Vagina (tissue), 2 donors: ENCODE measurements around the gene SNRPN. TPM values are rescaled to one million over a fixed set of nuclear protein-coding genes. Genes with fewer than 3 reads are reported as not detected.
"Not testable (repeated sequence)": the region's sequence is repeated elsewhere in the genome, so short reads cannot be mapped to it uniquely, and the experiment has no call there.

ENCODE experiments used
- DNase-seq, 2 donors: peaks; one replicate each; pipeline ENCODE4 v3.0.0-alpha.2; 2017; ENCODE audit errors: extremely low spot score in 2 of 2
- H3K27ac ChIP-seq: fragments of 200-600 bp; sonication (generic); one replicate; pipeline ENCODE4 v1.5.1; 2019
- H3K27me3 ChIP-seq: fragments of 200-600 bp; sonication (generic); one replicate; pipeline ENCODE4 v1.5.1; 2019
- H3K36me3 ChIP-seq, 2 donors: fragments of 200-600 bp; sonication (generic); one replicate each; pipeline ENCODE4 v1.5.1; 2017 to 2019
- H3K4me1 ChIP-seq: fragments of 200-600 bp; sonication (generic); one replicate; pipeline ENCODE4 v1.5.1; 2019
- H3K4me3 ChIP-seq, 2 donors: fragments of 200-600 bp; sonication (generic); 1 replicate in 1 of 2; 2 replicates in 1 of 2; pipeline ENCODE4 v1.5.1; 2016 to 2019
- H3K9me3 ChIP-seq: fragments of 200-600 bp; sonication (generic); one replicate; pipeline ENCODE4 v1.5.1; 2019
- CTCF ChIP-seq, 3 experiments: fragments of 450-650 bp in 2 of 3; fragments of 200-600 bp in 1 of 3; sonication (generic) in 1 of 3; IDR thresholded peaks; one replicate each; pipeline ENCODE4 v1.5.1; 2017 to 2019; ENCODE audit warnings: antibody characterized with exemption in 3 of 3, mild to moderate bottlenecking in 2 of 3, moderate library complexity in 2 of 3
- POLR2A ChIP-seq, 2 donors: fragments of 450-650 bp; IDR thresholded peaks; one replicate each; pipeline ENCODE4 v1.6.1; 2017; ENCODE audit warnings: antibody characterized with exemption in 2 of 2, mild to moderate bottlenecking in 2 of 2, moderate library complexity in 2 of 2
- POLR2AphosphoS5 ChIP-seq, 2 donors: sonication (generic); formaldehyde crosslinking; IDR thresholded peaks; one replicate each; pipeline ENCODE4 v1.9.0; 2017; ENCODE audit warnings: antibody characterized with exemption in 2 of 2, mild to moderate bottlenecking in 2 of 2, low read depth in 1 of 2; ENCODE audit not compliant: insufficient read depth in 1 of 2
- intact Hi-C: fragments of 100-400 bp; cut with DNase I; formaldehyde crosslinking; loops from one replicate; pipeline ENCODE4 v1.15.1; 2023
- total RNA-seq: library from RNA; depleted of rRNA; stranded (reverse); fragments of >200 nt; gene quantifications from one replicate; pipeline ENCODE4 v1.2.3, GENCODE V29; 2016

The SNRPN gene
- total RNA-seq, 1 donor from 2014 or later, result 79.6 TPM

GRCh38 chr15:24966364-24967103 lies 11.7 kb downstream of the SNRPN start:
- no peak for DNase-seq
- Histone ChIP-seq H3K36me3 (peaks cover 0 to 73% of the 10 kb centered on the region in 2 donors), H3K4me3 (no peak overlapping the region), H3K27me3 (no peaks in the 10 kb centered on the region), H3K9me3 (no peaks in the 10 kb centered on the region), H3K4me1 (no peaks in the 10 kb centered on the region), H3K27ac (no peak overlapping the region)
- no peak for TF ChIP-seq POLR2AphosphoS5 (IDR thresholded peaks at IDR 0.05; ENCODE audit: insufficient read depth in 1 of 2, low read depth in 1 of 2)
- no peak for TF ChIP-seq POLR2A (IDR thresholded peaks at IDR 0.05)
- TF ChIP-seq CTCF (IDR thresholded peaks at IDR 0.05), result no peak
- intact Hi-C loops, result no loop called here

DNA sequence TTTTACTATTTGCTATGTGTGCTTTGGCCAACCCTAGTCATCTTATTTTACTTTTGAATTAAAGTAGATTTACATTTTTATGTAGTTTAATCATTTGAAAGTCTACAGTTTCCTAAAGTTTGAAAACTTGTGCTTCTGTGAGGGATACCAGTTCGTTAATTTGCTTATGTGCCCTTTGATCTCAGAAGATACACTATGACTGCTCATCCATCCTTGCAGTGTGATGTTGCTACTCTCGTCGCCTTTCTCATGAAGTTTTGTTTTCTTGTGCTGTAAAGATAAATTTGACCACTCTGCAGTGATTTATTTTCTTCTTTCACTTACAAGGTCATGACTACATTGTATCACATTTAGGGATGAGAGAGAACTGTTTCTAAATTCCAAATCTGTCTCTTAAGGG lies 16.3 kb downstream of the SNRPN start:
- H3K4me1 ChIP-seq, result no peaks in the 10 kb centered on the region
- no peak overlapping the region for H3K4me3 ChIP-seq
- H3K36me3 ChIP-seq, result peaks cover 0 to 79% of the 10 kb centered on the region in 2 donors
- DNase-seq, result no peak
- peaks cover 8% of the 10 kb centered on the region for H3K9me3 ChIP-seq
- no peaks in the 10 kb centered on the region for H3K27me3 ChIP-seq
- intact Hi-C loops, result no loop called here
- TF ChIP-seq CTCF (IDR thresholded peaks at IDR 0.05), result no peak
- no peak for TF ChIP-seq POLR2A (IDR thresholded peaks at IDR 0.05)
- no peak for TF ChIP-seq POLR2AphosphoS5 (IDR thresholded peaks at IDR 0.05; ENCODE audit: insufficient read depth in 1 of 2, low read depth in 1 of 2)
- no peak overlapping the region for H3K27ac ChIP-seq

DNA sequence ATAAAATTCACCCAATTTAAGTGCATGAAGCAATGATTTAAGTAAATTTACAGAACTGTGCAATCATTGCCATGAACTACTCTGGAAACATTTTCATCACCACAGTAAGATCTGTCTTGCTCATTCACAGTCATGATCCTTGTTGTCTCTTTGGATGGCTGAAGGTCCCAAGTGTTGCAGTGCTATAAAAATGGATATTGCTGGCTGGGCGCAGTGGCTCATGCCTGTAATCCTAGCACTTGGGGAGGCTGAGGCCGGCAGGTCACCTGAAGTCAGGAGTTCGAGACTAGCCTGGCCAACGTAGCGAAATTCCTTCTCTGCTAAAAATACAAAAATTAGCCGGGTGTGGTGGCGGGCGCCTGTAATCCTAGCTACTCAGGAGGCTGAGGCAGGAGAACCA lies 17.0 kb downstream of the SNRPN start:
- DNase-seq, result no peak
- peaks cover 0 to 79% of the 10 kb centered on the region in 2 donors for H3K36me3 ChIP-seq
- TF ChIP-seq CTCF (IDR thresholded peaks at IDR 0.05) (no peak), POLR2A (IDR thresholded peaks at IDR 0.05) (no peak), POLR2AphosphoS5 (IDR thresholded peaks at IDR 0.05; ENCODE audit: insufficient read depth in 1 of 2, low read depth in 1 of 2) (no peak)

DNA sequence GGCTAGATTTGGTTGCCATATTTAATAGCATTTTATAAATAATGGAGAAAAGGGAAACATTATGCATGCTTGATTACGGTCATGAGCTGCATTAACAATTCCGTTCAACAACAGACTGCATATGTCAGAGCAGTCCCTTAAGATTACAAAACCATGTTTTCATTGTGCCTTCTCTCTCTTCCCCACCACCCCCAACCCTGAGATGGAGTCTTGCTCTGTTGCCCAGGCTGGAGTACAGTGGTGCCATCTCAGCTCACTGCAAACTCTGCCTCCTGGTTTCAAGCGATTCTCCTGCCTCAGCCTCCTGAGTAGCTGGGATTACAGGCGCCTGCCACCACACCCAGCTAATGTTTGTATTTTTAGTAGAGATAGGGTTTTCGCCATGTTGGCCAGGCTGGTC lies 17.9 kb downstream of the SNRPN start:
- H3K4me1 ChIP-seq, DNase-seq, intact Hi-C loops, H3K9me3 ChIP-seq, H3K4me3 ChIP-seq, H3K27me3 ChIP-seq, H3K27ac ChIP-seq: not testable (repeated sequence)
- peaks cover 0 to 76% of the 10 kb centered on the region in 2 donors for H3K36me3 ChIP-seq

More for the DNA sequence above, 17.0 kb downstream of the SNRPN start:
- Histone ChIP-seq H3K4me1 (no peaks in the 10 kb centered on the region), H3K9me3 (peaks cover 8% of the 10 kb centered on the region), H3K27ac (no peak overlapping the region), H3K27me3 (no peaks in the 10 kb centered on the region), H3K4me3 (no peak overlapping the region)
- intact Hi-C loops, result no loop called here

DNA sequence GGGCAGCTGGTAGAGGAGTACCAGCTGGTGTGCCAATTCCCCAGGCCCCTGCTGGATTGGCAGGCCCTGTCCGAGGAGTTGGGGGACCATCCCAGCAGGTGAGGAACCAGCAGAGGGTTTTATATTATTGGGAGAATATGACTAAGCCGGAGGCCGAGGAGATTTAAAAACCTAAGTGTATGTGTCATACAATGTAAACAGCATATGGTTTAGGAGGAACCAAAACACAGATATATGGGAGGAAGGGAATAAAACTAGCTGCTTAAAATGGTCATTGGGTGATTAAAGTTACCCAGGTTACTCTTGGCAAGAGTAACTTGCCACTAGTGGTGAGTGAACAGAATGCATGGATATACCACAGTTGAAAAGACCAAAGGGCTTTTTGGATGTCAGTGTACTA lies 22.1 kb downstream of the SNRPN start:
- peaks cover 8% of the 10 kb centered on the region for H3K9me3 ChIP-seq
- intact Hi-C loops, result no loop called here
- no peaks in the 10 kb centered on the region for H3K27me3 ChIP-seq
- no peak overlapping the region for H3K4me3 ChIP-seq
- H3K36me3 ChIP-seq, result peaks cover 3 to 84% of the 10 kb centered on the region in 2 donors
- H3K27ac ChIP-seq, result no peak overlapping the region
- no peak for TF ChIP-seq POLR2AphosphoS5 (IDR thresholded peaks at IDR 0.05; ENCODE audit: insufficient read depth in 1 of 2, low read depth in 1 of 2)
- TF ChIP-seq CTCF (IDR thresholded peaks at IDR 0.05), result no peak
- no peak for TF ChIP-seq POLR2A (IDR thresholded peaks at IDR 0.05)
- no peak for DNase-seq
- H3K4me1 ChIP-seq, result no peaks in the 10 kb centered on the region
